Inflammatory macrophage (primary cell): ENCODE data around the gene CHPF2.

Experiments
- DNase-seq, 2 donors: peaks; one replicate each; pipeline ENCODE4 v3.0.0-alpha.2; 2020 to 2022

CHPF2 gene

DNA sequence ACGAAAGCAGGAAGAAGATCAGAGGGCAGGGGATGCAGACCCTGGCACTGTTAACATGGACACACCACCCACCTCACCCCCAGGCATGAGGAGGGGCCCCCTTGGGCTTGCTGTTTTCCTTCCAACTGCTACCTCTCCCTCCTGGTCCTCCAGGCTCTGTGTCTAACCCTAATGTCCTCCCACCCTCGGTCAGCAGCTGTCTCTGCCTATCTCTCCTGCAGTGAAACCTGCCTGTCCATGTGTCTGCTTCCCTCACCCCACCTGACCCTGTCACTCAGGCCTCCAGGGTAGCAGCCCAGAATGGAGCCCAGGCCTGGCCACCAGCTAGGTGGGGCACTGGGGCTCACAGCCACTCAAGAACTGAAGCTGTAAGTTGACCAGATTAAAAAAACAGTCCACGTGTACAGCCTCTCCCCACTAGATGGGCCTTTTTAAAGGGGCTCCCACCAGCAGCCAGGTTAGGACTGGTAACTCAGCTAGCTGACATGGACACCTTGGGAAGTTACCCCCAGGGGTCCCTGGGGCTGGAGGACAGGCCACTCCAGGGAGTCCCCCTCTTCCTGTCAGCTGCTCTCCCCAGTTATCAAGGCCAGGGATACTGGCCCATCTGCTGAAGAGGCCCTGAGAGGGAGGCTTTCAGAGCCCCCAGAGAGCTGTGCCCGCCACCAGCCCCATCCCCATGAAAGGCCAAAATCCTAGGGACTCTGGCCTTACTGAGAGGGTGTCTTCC lies 14.7 kb downstream of the CHPF2 start:
- DNase-seq: no peak

- no peak for DNase-seq
Observed at GRCh38 chr7:151247611-151248345, 15.5 kb downstream of the CHPF2 start.

GRCh38 chr7:151248346-151249033 lies 16.2 kb downstream of the CHPF2 start, which contains the start of gene SMARCD3:
Gene SMARCD3, minus strand, starts transcription at chr7:151248694. Its CDS starts 132 bp downstream, at chr7:151248562.
- DNase-seq: no peak

- DNase-seq: peak; percentile 55 to 61
Observed at GRCh38 chr7:151249034-151249731, 16.9 kb downstream of the CHPF2 start.

DNA sequence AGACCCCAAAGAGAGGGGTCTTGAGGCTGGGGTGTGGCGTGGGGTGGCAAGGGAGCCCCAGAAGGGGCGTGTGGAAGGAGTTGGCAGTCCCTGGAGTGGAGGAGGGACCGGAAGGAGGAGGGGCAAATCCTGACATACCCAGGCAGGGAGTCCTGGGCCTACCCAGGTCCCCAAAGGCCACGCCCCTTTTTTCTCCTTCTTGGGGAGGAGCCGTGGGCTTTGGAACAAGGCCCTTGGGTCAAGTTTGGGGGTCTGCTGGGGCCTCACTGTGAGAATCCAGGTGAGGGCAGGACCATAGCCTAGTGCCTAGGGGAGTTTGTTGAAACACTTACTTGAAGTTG lies 17.4 kb downstream of the CHPF2 start:
- no peak for DNase-seq

DNA sequence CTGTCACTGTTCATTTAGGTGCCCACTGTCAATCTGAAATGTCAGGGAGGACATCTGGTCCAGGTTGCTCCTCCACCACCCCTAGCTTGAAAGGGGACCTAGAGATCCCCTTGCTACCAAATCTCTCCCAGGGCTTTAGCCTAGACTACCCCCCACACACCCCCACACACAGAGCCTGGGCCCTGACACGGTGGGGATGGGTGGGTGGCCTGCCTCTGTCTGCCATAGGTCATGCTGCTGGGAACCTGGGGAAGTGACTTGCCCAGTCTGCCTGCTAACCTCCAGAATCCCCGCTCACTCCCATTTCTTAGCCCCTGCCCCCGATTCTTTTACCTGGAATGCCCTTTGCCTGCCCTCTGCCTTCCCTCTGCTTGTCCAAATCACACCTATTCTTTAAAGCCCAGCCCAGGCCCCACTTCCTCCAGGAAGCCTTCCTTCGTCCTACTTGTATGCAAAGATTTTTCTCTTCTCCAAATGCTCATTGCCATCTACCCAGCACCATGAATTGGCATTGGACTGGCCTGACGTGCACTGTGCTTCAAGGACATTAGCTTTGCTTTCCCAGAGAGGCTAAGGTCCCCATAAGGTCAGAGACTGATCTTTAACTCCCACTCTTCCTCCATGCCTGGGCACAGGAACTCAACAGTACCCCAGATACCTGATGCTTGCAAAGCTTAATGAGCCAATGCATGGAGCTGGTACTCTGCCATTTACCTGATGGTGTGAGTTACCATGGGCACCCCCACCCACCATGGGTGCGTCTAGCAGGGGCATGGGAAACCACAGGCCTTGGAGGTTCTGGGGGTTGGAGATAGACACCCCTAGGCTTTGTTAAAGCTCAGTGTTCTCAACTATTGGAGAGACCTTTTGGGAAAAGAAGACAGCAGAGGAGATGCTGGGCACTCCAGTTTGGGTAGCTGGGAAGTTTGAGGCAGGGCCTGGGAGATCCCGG lies 18.2 kb downstream of the CHPF2 start:
- DNase-seq: no peak

DNA sequence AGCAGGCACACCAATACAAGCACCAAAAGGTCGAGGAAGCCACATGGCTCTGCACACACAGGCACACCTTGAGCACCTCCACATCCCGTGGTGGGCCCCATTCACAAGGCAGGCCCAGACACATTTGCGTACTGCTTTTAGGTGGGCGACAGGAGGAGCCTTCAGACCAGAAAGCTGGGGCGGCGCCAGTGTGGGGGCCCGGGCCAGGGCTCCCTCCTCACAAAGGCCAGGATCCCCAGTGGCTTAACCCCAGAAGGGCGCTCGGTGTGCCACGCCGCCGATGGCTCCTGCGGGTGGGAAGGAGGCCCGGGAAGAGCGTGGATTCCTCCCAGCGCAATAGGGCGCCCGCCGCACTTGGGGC lies 19.0 kb downstream of the CHPF2 start:
- DNase-seq: no peak

GRCh38 chr7:151251689-151252560 lies 19.6 kb downstream of the CHPF2 start:
- DNase-seq: no peak

GRCh38 chr7:151252561-151252835 lies 20.2 kb downstream of the CHPF2 start:
- no peak for DNase-seq

DNA sequence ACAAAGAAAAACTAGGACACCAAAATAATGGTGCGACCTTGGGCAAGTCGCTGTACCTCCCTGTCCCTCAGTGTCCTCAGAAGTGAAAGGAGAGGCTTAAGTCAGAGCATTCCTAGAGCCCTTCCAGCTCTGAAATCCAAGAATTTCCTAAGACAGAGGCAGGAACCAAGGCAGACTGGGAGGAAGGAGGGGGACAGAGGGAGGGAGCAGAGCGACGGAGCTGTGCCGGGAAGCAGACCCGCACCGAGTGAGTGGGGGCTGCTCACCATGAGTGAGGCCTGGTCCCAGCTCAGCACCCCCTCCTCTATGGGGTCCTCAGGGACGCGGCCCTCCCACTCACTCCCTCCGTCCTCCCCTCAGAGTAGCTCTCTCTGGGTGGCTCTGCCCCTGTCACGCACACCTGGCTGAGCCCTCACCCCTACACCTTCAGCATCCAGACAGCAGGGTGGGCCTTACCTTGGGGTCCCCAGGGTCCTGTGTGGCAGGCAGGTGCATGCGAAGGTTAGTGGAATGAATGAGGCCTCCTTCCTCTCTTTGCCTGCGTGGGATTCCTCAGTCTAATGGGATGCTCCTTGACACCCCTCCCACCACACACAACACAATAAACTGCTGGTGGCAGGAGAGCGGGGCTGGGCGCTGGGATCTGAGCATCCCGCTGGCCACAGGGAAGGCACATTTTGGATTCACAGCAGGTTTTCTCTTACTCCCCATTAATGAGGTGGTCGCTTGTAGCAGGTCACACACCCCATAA lies 20.9 kb downstream of the CHPF2 start:
- DNase-seq: no peak

- DNase-seq: no peak
Observed at GRCh38 chr7:151254316-151254715, 22.0 kb downstream of the CHPF2 start.

DNA sequence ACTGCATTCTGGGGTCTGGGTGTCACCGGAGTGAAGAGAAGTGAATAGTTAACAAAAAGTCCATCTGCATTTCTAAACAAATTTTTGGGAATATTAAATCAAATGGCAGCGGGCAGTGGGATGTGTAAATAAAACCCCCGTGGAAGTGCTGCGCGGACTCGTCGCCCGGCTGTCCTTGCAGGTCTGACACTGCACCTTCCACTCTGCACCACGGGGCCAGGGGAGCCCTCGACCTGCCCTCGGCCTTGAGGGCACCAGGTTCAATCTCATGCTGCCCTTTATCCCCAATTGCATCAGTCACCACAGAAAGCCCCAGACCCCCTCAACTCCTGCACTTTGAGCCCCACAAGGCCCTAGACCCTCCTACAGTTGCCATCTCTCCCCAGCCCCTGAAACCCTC lies 22.6 kb downstream of the CHPF2 start:
- no peak for DNase-seq

GRCh38 chr7:151255390-151255789 lies 23.1 kb downstream of the CHPF2 start:
- DNase-seq: no peak

DNA sequence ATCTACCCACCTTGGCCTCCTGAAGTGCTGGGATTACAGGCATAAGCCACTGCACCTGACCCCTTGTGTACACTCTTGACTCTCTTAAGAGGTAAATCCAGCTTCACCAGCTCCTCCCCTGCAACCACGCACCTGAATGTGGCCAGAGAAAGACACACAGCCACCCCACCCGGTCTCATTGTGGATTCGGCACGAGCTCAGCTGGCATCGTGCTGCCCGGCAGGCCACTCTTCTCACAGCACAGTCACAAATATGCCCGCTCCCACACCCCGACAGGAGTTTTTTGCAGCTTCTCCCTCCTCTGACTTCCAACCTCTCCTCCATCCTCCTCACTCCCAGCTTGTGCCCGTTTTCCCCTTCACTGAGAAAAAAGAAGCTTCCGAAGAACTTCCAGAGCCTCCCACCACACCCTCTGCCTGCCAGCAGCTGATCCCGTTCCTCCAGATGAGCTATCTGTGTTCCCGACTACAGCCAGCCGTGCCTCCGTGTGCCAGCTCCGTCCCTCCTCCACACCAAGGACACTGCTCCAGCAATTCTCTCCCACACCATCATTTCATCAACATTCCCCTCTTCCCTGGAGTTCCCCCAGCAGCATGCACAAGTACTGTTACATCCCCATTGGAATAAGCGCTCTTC lies 24.2 kb downstream of the CHPF2 start:
- no peak for DNase-seq

DNA sequence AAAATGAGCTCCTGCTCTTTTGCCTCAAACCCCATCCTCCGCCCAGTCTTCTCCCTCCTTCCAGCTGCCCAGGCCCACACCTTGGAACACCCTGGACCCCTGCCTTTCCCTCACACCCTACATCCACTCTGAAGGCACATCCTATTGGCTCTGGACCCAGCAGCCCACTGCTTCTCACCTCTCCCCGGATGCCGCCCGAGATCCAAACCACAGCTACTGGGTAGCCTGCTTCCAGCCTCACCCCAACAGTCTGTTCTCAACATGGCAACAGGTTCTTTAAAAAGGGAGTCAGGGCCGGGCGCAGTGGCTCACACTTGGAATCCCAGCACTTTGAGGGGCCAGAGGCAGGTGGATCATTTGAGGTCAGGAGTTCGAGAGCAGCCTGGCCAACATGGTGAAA lies 25.7 kb downstream of the CHPF2 start:
- no peak for DNase-seq

DNA sequence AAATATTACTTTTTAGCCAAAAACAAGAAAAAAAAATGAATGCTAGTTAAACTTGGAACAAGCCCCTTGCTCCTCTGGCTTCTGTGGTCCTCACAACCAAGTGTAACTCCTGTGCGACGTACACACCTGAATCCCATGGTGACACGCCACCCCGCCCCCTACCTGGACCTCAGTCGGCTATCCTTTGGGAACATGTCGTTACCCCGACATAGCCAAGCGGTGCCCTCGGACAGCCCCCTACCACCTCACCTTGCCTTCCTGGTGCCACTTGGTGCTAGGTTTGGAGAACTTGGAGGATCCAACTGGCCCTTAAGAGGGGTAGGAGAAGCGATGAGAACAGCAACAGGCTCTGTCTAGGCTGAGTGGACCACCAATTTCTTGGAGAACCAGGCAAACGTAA lies 28.2 kb downstream of the CHPF2 start:
- no peak for DNase-seq

DNA sequence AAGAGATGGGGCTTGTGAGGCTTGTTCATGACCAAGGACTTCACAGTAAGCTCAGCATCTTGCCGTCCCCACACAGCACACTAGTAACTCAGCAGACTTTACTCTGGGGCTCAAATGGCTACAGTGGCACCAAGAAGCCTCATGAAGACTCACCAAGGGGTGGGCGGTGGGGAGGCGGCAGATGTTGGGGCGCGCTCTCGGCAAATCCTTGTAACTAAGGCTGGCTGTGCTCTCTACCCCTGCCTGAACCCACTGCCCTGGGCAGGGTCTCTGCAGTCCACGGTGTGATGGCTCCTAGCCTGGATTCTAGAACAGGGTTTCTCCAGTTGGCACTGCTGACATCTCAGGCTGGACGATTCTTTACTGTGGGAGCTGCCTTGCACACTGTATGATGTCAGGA lies 28.6 kb downstream of the CHPF2 start:
- no peak for DNase-seq

DNA sequence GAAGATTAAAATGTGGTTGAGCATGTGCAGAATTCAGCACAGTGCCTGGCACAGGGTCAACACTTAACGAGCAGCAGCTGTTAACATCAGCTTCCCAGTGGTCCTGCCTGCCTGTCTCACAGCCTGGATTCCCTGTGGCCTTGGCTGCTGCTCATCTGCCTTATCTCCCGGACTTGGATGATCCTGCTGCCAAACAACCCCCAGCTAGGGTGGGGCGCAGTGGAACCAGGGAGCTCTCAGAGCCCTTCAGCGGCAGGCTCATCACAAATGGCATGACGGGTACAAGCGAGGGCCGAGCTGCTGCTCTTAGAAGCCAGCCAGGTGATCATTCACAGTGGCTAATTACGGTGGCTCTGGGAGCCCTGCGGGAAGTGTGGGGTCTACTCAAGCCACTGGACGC lies 29.2 kb downstream of the CHPF2 start:
- no peak for DNase-seq

DNA sequence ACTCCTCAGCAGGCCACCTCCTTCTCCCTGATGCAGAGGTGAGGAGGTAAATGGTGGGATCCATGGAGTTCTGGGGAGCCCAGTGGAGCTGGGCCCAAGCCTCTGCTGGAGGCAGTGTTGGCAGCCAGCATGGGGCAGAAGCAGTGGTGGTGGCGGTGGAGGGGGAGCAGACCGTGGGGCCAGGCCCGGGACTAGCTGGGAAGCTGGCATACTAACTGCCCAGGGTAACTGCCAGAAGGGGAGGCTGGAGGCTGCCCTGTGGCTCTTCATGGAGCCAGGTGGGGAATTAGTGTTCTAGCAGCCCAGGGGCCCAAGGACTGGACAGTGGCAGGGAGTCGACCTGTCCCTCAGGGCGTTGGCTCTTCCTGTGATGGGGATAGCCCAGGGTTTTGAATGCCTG lies 32.3 kb downstream of the CHPF2 start:
- DNase-seq: no peak

DNA sequence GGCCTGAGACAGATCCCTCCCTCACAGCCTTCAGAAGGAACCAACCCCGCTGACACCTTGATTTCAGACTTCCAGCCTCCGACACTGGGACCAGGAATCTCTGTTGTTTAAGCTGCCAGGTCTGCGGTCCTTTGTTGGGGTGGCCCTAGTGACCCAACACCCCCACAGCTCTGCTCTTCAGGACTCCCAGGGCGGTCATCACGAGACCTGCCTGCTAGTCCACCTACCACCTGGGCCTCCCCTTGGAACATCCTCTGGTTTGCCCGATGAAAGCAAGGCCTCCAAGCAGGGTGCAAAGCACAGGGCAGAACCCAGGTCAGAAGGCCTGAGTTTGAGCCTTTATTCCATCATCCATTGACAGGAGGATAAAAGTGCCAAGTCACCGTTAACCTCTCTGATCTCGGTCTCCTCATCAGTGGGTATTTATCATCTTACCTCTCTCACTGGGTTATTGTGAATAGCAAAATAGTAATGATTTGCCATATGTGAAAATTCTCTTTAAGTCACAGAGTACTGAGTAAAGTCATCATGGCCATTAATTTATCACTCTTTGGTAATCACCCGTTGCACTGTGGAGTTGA lies 33.2 kb downstream of the CHPF2 start:
- DNase-seq: no peak
